H1 (cell line): Measurements from ENCODE around the gene COMT. TPM values are rescaled to one million over a fixed set of nuclear protein-coding genes. Genes with fewer than 3 reads are reported as not detected.

Source experiments
- CTCF ChIA-PET: fragments of 300-600 bp; sonication (Branson Sonifier 250); formaldehyde crosslinking; loops from one replicate; lab custom pipeline; 2021; ENCODE audit not compliant: partially characterized antibody; lab: Charles Lee
- POLR2A ChIA-PET: fragments of 300-600 bp; sonication (Branson Sonifier 250); formaldehyde crosslinking; loops from one replicate; lab custom pipeline; 2021; ENCODE audit warnings: inconsistent platforms; ENCODE audit not compliant: partially characterized antibody; lab: Charles Lee
- DNase-seq, 2 experiments: peaks; one replicate each; pipeline versions ENCODE4 v3.0.0 to v3.0.0-alpha.2; 2010 to 2022; ENCODE audit warnings: low spot score in 2 of 2, low read depth in 1 of 2, mixed read lengths in 1 of 2
- FAIRE-seq: peaks from 2 replicates; lab custom pipeline; 2011; peaks lifted over from hg19 to GRCh38; lab: Jason Lieb, UNC
- H2AFZ ChIP-seq: 2 replicates; pipeline ENCODE4 v1.8.1; 2012; ENCODE audit warnings: low read length, inconsistent platforms
- H2AK5ac ChIP-seq: 2 replicates; pipeline ENCODE4 v1.6.1; 2013; ENCODE audit warnings: low read depth, low read length
- H2BK120ac ChIP-seq: replicated peaks from 2 replicates; pipeline ENCODE3; 2013; ENCODE audit warnings: low read depth, low read length, inconsistent platforms
- H2BK12ac ChIP-seq: 2 replicates; pipeline ENCODE4 v1.6.1; 2013; ENCODE audit warnings: low read depth, low read length
- H2BK15ac ChIP-seq: 2 replicates; pipeline ENCODE4 v1.6.1; 2013; ENCODE audit warnings: low read length
- H2BK20ac ChIP-seq: 2 replicates; pipeline ENCODE4 v1.6.1; 2013; ENCODE audit warnings: low read length
- H2BK5ac ChIP-seq: 2 replicates; pipeline ENCODE4 v1.6.1; 2013; ENCODE audit warnings: low read depth, low read length
- H3K14ac ChIP-seq: 2 replicates; pipeline ENCODE4 v1.6.1; 2013; ENCODE audit warnings: inconsistent platforms; ENCODE audit not compliant: insufficient read length
- H3K18ac ChIP-seq: 2 replicates; pipeline ENCODE4 v1.6.1; 2013; ENCODE audit warnings: low read length; ENCODE audit errors: extremely low read depth
- H3K23ac ChIP-seq: 2 replicates; pipeline ENCODE4 v1.6.1; 2013; ENCODE audit warnings: inconsistent platforms; ENCODE audit not compliant: insufficient read length
- H3K23me2 ChIP-seq: 2 replicates; pipeline ENCODE4 v1.6.1; 2013; ENCODE audit warnings: low read depth, low read length
- H3K27ac ChIP-seq: 2 replicates; pipeline ENCODE4 v1.6.1; 2011; ENCODE audit warnings: low read depth, low read length, inconsistent platforms
- H3K27me3 ChIP-seq, 4 experiments: replicated peaks in 1 of 4; 1 replicate in 1 of 4; 2 replicates in 3 of 4; pipeline versions ENCODE4 v1.6.1 to v1.8.1; 2011 to 2013; ENCODE audit warnings: low read length in 3 of 4, mild to moderate bottlenecking in 3 of 4, inconsistent platforms in 2 of 4, mixed read lengths in 2 of 4, moderate library complexity in 1 of 4; ENCODE audit not compliant: control insufficient read depth in 3 of 4, insufficient read depth in 3 of 4; ENCODE audit errors: extremely low read depth in 1 of 4
- H3K36me3 ChIP-seq, 4 experiments: 2 replicates each; pipeline versions ENCODE4 v1.6.1 to v1.8.1; 2011 to 2013; ENCODE audit warnings: mild to moderate bottlenecking in 4 of 4, low read length in 3 of 4, moderate library complexity in 2 of 4, control low read depth in 1 of 4, inconsistent platforms in 1 of 4; ENCODE audit not compliant: insufficient read depth in 4 of 4, control insufficient read depth in 2 of 4
- H3K4ac ChIP-seq: replicated peaks from 2 replicates; pipeline ENCODE3; 2013; ENCODE audit warnings: low read length, low read depth, mixed read lengths, inconsistent platforms; ENCODE audit not compliant: insufficient read length
- H3K4me1 ChIP-seq, 4 experiments: replicated peaks in 1 of 4; 1 replicate in 1 of 4; 2 replicates in 3 of 4; pipeline versions ENCODE4 v1.6.1 to v1.8.1; 2011 to 2013; ENCODE audit warnings: low read length in 3 of 4, inconsistent platforms in 2 of 4, mixed read lengths in 1 of 4; ENCODE audit not compliant: insufficient read depth in 4 of 4, control insufficient read depth in 3 of 4
- H3K4me2 ChIP-seq, 2 experiments: 2 replicates each; pipeline versions ENCODE4 v1.6.1 to v1.8.1; 2011 to 2013; ENCODE audit warnings: low read depth in 2 of 2, low read length in 2 of 2, control low read depth in 1 of 2, inconsistent platforms in 1 of 2, mild to moderate bottlenecking in 1 of 2; ENCODE audit not compliant: insufficient read depth in 1 of 2
- H3K4me3 ChIP-seq, 4 experiments: fragments of 200-600, 300-600 bp in 1 of 4; sonication (generic), shearing (Covaris generic), sonication (Bioruptor Twin) in 1 of 4; 2 replicates each; pipeline versions ENCODE4 v1.5.1 to v1.8.1; 2011 to 2016; ENCODE audit warnings: low read length in 4 of 4, low read depth in 3 of 4, control low read depth in 2 of 4, inconsistent platforms in 2 of 4, mild to moderate bottlenecking in 2 of 4, mixed read lengths in 1 of 4, moderate library complexity in 1 of 4; ENCODE audit not compliant: insufficient read depth in 2 of 4; ENCODE audit errors: extremely low read depth in 1 of 4
- H3K56ac ChIP-seq: replicated peaks from 2 replicates; pipeline ENCODE3; 2013; ENCODE audit warnings: low read depth, mild to moderate bottlenecking, mixed read lengths, low read length, inconsistent platforms; ENCODE audit not compliant: insufficient read length
- H3K79me1 ChIP-seq: 2 replicates; pipeline ENCODE4 v1.6.1; 2013; ENCODE audit warnings: low read depth, low read length, control low read depth
- H3K79me2 ChIP-seq, 2 experiments: 2 replicates each; pipeline versions ENCODE4 v1.6.1 to v1.8.1; 2012 to 2013; ENCODE audit warnings: low read length in 2 of 2, mild to moderate bottlenecking in 2 of 2, inconsistent platforms in 1 of 2; ENCODE audit not compliant: insufficient read depth in 2 of 2, control insufficient read depth in 1 of 2
- H3K9ac ChIP-seq, 4 experiments: replicated peaks in 1 of 4; 1 replicate in 1 of 4; 2 replicates in 3 of 4; pipeline versions ENCODE4 v1.6.1 to v1.8.1; 2011 to 2013; ENCODE audit warnings: low read depth in 3 of 4, low read length in 3 of 4, control low read depth in 2 of 4, mild to moderate bottlenecking in 2 of 4, moderate library complexity in 2 of 4, inconsistent platforms in 1 of 4; ENCODE audit errors: extremely low read depth in 1 of 4
- H3K9me3 ChIP-seq, 2 experiments: 2 replicates each; pipeline versions ENCODE4 v1.6.1 to v1.8.1; 2012 to 2013; ENCODE audit warnings: mild to moderate bottlenecking in 2 of 2, moderate library complexity in 2 of 2, control low read depth in 1 of 2, inconsistent platforms in 1 of 2, low read depth in 1 of 2, low read length in 1 of 2, mixed read lengths in 1 of 2; ENCODE audit not compliant: insufficient read depth in 2 of 2
- H4K20me1 ChIP-seq, 2 experiments: replicated peaks in 1 of 2; 2 replicates each; pipeline versions ENCODE3 to v1.8.1; 2011 to 2013; ENCODE audit warnings: inconsistent platforms in 2 of 2, low read length in 2 of 2, mild to moderate bottlenecking in 1 of 2; ENCODE audit not compliant: insufficient read depth in 2 of 2, control insufficient read depth in 1 of 2
- H4K5ac ChIP-seq: 2 replicates; pipeline ENCODE4 v1.6.1; 2013; ENCODE audit warnings: low read length, low read depth, mixed read lengths, inconsistent platforms; ENCODE audit not compliant: insufficient read length
- H4K8ac ChIP-seq: 2 replicates; pipeline ENCODE4 v1.8.0; 2013; ENCODE audit warnings: mild to moderate bottlenecking, moderate library complexity, low read length, inconsistent platforms; ENCODE audit not compliant: insufficient read depth; ENCODE audit errors: extremely low read depth
- H4K91ac ChIP-seq: replicated peaks from 2 replicates; pipeline ENCODE3; 2013; ENCODE audit warnings: low read length, mixed read lengths, inconsistent platforms; ENCODE audit not compliant: insufficient read length
- ATF3 ChIP-seq: IDR thresholded peaks from 2 replicates; pipeline ENCODE4 v1.6.1; 2011; ENCODE audit warnings: low read depth, mild to moderate bottlenecking, low read length; ENCODE audit not compliant: insufficient read depth
- CREB1 ChIP-seq: IDR thresholded peaks from 2 replicates; pipeline ENCODE4 v1.6.1; 2012; ENCODE audit warnings: inconsistent platforms
- HDAC6 ChIP-seq: IDR thresholded peaks from one replicate; pipeline ENCODE4 v1.7.1; 2012; ENCODE audit warnings: low read depth, mild to moderate bottlenecking, inconsistent platforms, low read length, moderate library complexity
- KDM1A ChIP-seq: fragments of 200-600, 300-600 bp; sonication (generic); IDR thresholded peaks from 2 replicates; pipeline ENCODE4 v1.7.1; 2016; ENCODE audit warnings: mild to moderate bottlenecking, low read length, borderline replicate concordance
- NANOG ChIP-seq: IDR thresholded peaks from 2 replicates; pipeline ENCODE4 v1.6.1; 2011; ENCODE audit warnings: low read length, low read depth, mild to moderate bottlenecking, inconsistent platforms; ENCODE audit not compliant: insufficient read depth, poor library complexity, severe bottlenecking
- RBBP5 ChIP-seq: IDR thresholded peaks from 2 replicates; pipeline ENCODE4 v1.7.1; 2012; ENCODE audit warnings: low read depth, mild to moderate bottlenecking, inconsistent platforms, low read length, moderate library complexity, borderline replicate concordance
- RXRA ChIP-seq: IDR thresholded peaks from 2 replicates; pipeline ENCODE4 v1.6.1; 2011; ENCODE audit warnings: low read depth, mild to moderate bottlenecking, low read length, moderate library complexity; ENCODE audit not compliant: insufficient read depth
- TBP ChIP-seq: IDR thresholded peaks from 2 replicates; pipeline ENCODE4 v1.6.1; 2011; ENCODE audit warnings: low read depth, low read length, improper control_type of control experiment
- TCF12 ChIP-seq: IDR thresholded peaks from 2 replicates; pipeline ENCODE4 v1.6.1; 2011; ENCODE audit warnings: low read depth, mild to moderate bottlenecking, low read length
- WGBS, 2 experiments: shearing (Covaris generic) in 1 of 2; methylation state at CpG; one replicate each; pipeline versions ENCODE4 v1.1.6 to v1.1.7; 2013 to 2015; ENCODE audit warnings: low lambda C conversion rate in 2 of 2, mixed read lengths in 2 of 2, inconsistent platforms in 1 of 2, low coverage in 1 of 2, missing lambda C conversion rate in 1 of 2; ENCODE audit not compliant: insufficient replicate concordance in 2 of 2, insufficient coverage in 1 of 2, insufficient read length in 1 of 2; ENCODE audit errors: extremely low coverage in 1 of 2, missing lambda C conversion rate in 1 of 2; 5-methylcytosine and 5-hydroxymethylcytosine counted together
- polyA plus RNA-seq, 7 experiments: library from polyadenylated mRNA; depleted of rRNA in 3 of 7; stranded (reverse) in 5 of 7; unstranded in 2 of 7; fragments of >200 nt in 5 of 7; fragments of 200-250 nt in 2 of 7; gene quantifications; 1 replicate in 5 of 7; 2 replicates in 1 of 7; 4 replicates in 1 of 7; pipeline versions ENCODE4 v1.2.1 to v1.2.3, GENCODE V29; 2011 to 2013; ENCODE audit warnings: missing spikeins in 2 of 7, mixed read lengths in 2 of 7
- total RNA-seq: library from RNA; stranded (reverse); fragmentation: NEBNext Ultra II Directional; extraction: Animal tissue kit (Norgen Biotek cat#: 25700); gene quantifications from 2 replicates; pipeline ENCODE4 v1.2.1, GENCODE V29; 2021

The COMT gene
- total and polyA plus RNA-seq, 2 of the 8 experiments (the other 6 are each of a cell fraction or from before 2014, with no cell fraction given): 15.2 to 33.7 TPM

- Histone ChIP-seq H3K36me3 (peaks cover 0 to 2% (median 0%) of the 10 kb centered on the region in 4 experiments; a peak in 2 of 8 replicates), H4K20me1 (peaks cover 0 to 2% of the 10 kb centered on the region in 2 experiments), H3K79me1 (no peaks in the 10 kb centered on the region), H3K4me3 (no peak overlapping the region), H3K14ac (no peak overlapping the region), H3K18ac (no peak overlapping the region; the same call in 1 of the 2 replicates), H2BK5ac (no peak overlapping the region), H4K8ac (no peak overlapping the region), H2AK5ac (no peak overlapping the region), H3K23ac (no peak overlapping the region), H2AFZ (no peak overlapping the region), H3K27me3 (no peaks in the 10 kb centered on the region), H2BK20ac (no peak overlapping the region), H3K4me2 (no peak overlapping the region), H3K9ac (no peak overlapping the region; a peak in 1 of 7 replicates), H3K23me2 (no peaks in the 10 kb centered on the region), H3K4me1 (peaks cover 0 to 15% (median 13%) of the 10 kb centered on the region in 4 experiments; a peak in 6 of 7 replicates), H3K56ac (no peak overlapping the region), H3K4ac (no peak overlapping the region), H3K27ac (no peak overlapping the region), H2BK15ac (no peak overlapping the region), H4K5ac (no peak overlapping the region), H3K9me3 (no peaks in the 10 kb centered on the region), H3K79me2 (no peaks in the 10 kb centered on the region), H2BK120ac (no peak overlapping the region), H2BK12ac (0 out of 2 replicates have a peak overlapping the region, but pooled peaks have one; percentile 9), H4K91ac (no peak overlapping the region)
- CTCF ChIA-PET: interaction anchor here (0.6 to 16.2 kb wide), 11 partner anchors 7 to 97 kb away, joined by 3 to 369 read pairs (median 5); no protein-coding TSS in a partner anchor
- DNase-seq: no peak
- POLR2A ChIA-PET: interaction anchor here (2.6 kb wide), 1 partner anchor 22 kb away, joined by 9 read pairs; no protein-coding TSS in a partner anchor
- FAIRE-seq: no peak
- 85% methylated on average over 15 of the region's 15 CpGs; no CpG with 5 or more reads in 1 of the 2 experiments for WGBS, 2 experiments
- TF ChIP-seq RBBP5 (no peak), RXRA (no peak), HDAC6 (no peak), KDM1A (no peak), TBP (no peak), CREB1 (no peak), TCF12 (no peak), NANOG (no peak), ATF3 (no peak)
Measured at GRCh38 chr22:19964701-19965386, 23.3 kb downstream of the COMT start.
